Glomerular endothelial cell (primary cell): Measurements from ENCODE around the gene PACSIN2. TPM values are rescaled to one million over a fixed set of nuclear protein-coding genes. Genes with fewer than 3 reads are reported as not detected.
"Not testable (repeated sequence)": the region's sequence is repeated elsewhere in the genome, so short reads cannot be mapped to it uniquely, and the experiment has no call there.

Experiments used
- DNase-seq: peaks from one replicate; pipeline ENCODE4 v3.0.0-alpha.2; 2011; ENCODE audit warnings: low read depth, low spot score; ENCODE audit errors: extremely low read depth
- total RNA-seq: library from RNA; depleted of rRNA; stranded (reverse); fragments of >200 nt; gene quantifications from 2 replicates; pipeline ENCODE4 v1.2.3, GENCODE V29; 2015

The PACSIN2 gene
- total RNA-seq, 1 donor from 2014 or later: 68.7 TPM

DNA sequence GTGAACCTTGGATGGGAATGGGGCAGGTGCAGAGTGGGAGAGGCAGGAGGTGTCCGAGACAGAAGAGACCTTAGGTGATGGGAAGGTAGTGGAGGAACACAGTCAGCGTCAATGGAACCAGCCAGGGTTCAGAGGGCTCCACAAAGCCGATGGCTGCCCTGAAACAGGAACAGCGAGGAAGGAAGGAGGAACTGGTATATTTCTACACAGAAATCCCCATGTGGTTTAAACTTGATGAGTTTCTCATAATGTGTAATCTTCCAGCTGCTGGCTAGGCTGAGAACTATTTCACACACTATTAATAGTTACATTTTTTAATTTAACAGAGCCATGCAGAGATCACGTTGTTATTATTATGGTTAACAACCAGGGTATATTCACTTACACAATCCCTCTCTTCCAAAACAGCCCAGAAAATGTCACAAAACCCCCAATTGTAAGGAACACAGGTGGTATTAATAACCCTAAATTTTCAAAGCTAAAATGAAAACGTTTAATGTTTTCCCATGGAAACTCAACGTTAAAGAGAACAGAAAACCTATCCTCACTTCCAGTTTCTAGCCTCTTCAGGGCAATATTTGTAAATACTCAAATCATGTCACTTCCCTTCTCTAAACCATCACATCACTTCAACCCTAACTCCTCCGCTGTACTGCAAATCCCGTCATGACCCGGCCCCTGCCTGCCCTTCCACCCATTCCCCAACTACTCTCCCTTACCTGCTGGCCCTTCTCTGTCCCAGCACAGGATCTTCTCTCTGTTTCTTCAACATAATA is 83.3 kb downstream of the PACSIN2 start:
- no peak for DNase-seq

GRCh38 chr22:42930810-42931420 is 84.0 kb downstream of the PACSIN2 start:
- no peak for DNase-seq

DNA sequence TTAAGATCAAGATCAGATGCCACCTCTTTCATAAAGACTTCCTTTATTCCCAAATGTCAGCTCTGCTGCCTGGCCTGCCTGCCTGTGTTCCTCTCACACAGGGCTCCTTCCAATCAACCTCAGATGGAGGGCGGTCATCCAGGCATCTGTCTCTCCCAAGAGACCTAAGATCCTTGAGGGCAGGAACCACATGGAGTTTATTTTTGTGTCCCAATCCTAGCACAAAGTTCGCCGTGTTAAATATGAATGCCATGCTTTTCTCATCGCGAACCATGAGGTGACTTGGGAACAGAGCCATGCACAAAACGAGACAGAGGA is 85.2 kb downstream of the PACSIN2 start:
- no peak for DNase-seq

DNA sequence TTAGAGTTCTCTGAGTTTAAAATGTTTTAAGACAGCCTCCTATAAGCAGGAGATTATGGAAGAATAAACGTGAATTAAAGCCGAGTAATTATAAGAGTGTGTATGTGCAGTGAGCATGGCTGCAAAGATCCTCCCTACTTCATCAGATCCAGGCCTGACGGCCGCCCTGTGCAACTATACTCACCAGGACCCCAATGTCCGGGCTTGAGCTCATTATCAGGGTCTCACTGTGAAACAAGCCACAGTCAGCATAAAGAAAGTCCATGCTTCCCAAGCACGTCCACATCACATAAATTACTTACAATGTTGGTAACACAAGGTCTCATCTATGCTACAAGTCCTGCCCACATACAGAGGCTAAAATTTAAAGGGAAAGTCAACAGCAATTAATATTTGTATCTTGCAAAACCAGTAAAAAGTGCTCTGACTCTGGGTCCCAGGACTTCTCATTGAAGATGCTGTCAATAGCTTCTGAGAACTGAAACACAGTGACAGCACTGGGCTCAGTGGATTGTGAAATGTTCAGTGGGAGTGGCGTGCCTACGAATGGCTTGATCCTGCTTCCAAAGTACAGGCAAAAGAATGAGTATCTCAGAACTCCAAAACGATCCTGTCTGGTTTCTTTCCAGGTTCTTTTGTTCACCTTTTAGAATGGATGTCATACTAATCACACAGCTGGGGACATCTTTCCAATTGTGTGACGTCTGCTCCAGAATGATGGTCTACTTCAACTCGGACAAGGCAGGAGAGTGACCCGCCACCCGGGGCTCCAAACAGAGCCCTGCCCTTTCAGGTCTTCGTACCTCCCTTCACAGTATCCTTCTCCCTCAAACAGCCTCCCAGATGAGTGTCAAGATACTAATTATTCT is 85.7 kb downstream of the PACSIN2 start:
- no peak for DNase-seq

DNA sequence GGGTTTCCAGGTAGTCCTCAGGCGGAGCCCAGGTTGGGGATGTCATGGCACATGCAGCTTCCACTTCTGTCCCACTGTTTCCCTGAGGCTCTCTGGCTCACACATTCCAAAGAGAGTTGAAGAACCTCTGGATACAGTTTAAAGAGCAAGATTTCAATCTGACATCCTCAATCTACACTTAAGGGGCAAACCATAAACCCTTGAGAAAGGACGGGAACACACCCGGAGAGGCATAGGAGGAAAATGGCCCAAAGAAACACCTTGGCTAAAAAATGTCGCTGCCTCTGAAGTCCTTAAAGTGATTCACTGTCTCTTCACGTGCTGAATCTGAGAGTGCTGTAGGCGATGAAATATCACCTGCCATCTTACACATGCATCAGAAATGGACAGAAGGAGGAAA is 87.0 kb downstream of the PACSIN2 start:
- no peak for DNase-seq

GRCh38 chr22:42926768-42927167 is 88.2 kb downstream of the PACSIN2 start:
- DNase-seq: no peak

GRCh38 chr22:42926104-42926503 is 88.8 kb downstream of the PACSIN2 start:
- DNase-seq: peak; percentile 72

- DNase-seq: no peak
Measured at GRCh38 chr22:42925598-42925997, 89.4 kb downstream of the PACSIN2 start.

GRCh38 chr22:42925031-42925430 is 89.9 kb downstream of the PACSIN2 start:
- not testable (repeated sequence) for DNase-seq

DNA sequence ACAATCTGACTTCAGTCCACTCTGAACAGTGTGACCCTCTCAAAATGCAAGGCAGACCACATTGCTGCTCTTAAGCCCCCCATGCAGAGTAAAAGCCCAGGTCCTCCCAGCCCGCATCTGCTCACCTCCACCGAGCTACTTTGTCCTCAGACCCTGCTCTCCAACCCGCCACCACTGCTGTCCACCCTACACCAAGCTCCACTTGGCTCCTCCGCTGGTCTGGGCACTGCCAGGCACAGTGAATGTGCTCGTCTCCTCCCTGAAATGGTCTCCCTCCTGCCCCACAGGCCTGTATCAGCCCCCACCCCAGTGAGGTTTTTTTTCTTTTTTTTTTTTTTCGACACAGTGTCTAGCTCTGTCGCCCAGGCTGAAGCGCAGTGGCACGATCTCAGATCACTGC is 90.5 kb downstream of the PACSIN2 start:
- no peak for DNase-seq

- DNase-seq: no peak
Measured at GRCh38 chr22:42922374-42923191, 92.4 kb downstream of the PACSIN2 start.

DNA sequence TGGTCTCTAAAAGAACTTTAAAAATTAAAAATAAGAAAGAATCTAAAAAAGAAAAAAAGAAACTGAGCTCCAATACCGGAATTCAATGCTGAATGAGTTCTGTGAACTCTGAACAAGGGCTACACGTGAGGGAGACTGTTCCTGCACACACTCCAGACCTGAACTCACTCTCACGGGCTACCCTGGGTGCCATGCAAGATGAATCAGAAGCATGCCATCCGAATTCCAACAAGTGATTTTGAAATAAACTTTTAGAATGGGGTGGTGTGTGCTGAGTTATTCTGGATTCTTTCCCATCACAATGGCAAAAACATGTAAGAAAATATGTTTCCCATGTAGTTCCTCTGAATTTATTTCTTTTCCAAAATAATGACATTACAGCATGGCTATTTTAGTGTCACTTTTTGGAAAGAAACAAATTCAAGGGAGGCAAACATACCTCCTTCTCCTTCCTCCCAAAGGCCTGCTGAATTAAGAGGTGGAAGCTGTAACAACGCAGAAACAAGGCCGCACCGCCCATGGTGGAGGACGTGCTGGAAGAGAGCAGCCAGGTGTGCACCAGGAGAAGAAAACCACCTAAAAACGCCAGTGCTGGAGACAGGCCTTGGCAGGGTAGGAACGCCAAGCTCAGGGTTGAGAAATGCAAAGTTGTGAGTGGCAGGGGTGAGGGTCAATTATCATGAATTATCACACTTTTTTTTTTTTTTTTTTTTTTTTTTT is 94.7 kb downstream of the PACSIN2 start:
- no peak for DNase-seq

DNA sequence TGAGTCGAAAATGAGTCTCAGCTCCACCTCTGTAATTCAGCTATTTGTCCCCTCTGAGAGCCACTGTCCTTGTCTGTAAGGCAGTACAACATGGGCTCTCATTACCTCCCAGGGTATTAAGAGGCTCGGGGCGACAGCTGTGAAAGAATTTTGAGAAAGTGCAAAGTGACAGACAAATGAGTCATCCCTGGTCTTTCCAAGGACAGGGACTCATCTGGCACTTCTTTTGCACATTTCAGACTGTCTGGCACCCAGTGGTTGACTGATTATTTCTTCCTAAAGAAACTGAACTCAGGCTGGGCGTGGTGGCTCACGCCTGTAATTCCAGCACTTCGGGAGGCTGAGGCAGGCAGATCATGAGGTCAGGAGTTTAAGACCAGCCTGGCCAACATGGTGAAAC is 95.8 kb downstream of the PACSIN2 start:
- DNase-seq: no peak

DNA sequence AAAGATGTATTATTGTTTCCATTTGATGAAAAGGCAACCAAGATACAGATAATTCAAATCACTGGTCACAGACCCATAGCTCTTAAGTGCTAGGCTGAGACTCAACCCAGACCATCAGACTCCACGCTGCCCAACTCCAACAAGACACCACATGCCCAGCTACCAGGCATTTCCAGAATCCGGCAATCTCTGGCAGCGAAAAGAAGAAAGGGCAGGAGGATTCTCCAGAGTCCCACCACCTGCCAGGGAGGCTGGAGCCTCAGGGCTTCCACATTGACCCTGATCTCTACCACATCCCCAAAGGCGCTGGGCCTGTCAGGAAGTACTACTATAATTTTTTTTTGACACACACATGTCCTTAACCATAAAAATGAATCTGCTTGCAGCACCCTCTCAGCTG is 96.4 kb downstream of the PACSIN2 start:
- DNase-seq: no peak

DNA sequence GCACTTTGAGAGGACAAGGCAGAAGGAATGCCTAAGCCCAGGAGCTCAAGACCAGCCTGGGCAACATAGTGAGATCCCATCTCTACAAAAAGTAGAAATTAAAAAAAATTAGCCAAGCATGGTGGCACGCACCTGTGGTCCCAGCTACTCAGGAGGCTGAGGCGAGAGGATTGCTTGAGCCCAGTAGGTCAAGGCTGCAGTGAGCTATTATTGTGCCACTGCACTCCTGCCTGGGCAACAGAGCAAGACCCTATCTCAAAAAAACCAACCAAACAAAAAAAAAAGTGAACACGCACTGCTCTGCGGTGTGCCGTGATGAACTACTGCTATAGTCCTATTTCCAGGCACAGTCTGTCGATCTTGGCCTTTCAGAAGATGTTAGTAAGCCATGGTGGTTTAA is 97.6 kb downstream of the PACSIN2 start:
- DNase-seq: not testable (repeated sequence)

- no peak for DNase-seq
Measured at GRCh38 chr22:42915980-42916765, 98.8 kb downstream of the PACSIN2 start.

- DNase-seq: no peak
Measured at GRCh38 chr22:42914511-42915076, 100.4 kb downstream of the PACSIN2 start.

DNA sequence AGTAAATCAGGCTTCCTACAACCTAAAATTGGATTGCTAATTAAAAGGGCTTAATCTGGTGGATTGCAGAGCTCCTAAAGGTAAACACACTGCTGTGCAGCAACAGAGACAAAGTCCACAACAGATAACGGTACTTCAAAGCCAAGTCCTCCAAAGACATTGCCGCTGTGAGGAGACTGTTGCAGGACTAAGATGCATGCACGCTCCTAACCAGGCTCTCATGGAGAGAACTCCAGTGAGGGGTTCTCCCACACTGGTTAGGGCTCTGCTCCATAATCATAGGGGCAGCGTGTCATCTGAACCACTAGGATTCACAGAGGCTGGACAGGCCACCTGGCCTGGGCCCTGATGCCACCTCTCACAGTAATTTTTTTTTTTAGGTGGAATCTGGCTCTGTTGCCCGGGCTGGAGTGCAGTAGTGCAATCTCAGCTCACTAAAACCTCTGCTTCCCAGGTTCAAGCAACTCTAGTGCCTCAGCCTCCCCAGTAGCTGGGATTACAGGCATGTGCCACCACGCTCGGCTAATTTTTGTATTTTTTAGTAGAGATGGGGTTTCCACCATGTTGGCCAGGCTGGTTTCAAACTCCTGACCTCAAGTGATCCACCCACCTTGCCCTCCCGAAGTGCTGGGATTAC is 101.0 kb downstream of the PACSIN2 start:
- DNase-seq: no peak

GRCh38 chr22:42912059-42912458 is 102.9 kb downstream of the PACSIN2 start:
- no peak for DNase-seq
